Measurements from ENCODE around the gene LNPEP.
A peak's percentile ranks its signal among the peaks of the same experiment; 100 is the strongest.

LNPEP gene

GRCh38 chr5:96935559-96936430, at the start of gene LNPEP:
TSS of gene LNPEP (plus strand) at chr5:96936080. CDS start at chr5:96936156, 76 bp downstream.
- peak; percentile 85 to 86 for DNase-seq (ENCODE audit: low read depth in 2 of 2)

GRCh38 chr5:96893342-96893741, 42.5 kb upstream of the LNPEP start:
- no peak for DNase-seq (ENCODE audit: low read depth in 2 of 2)

GRCh38 chr5:96896276-96896675, 39.6 kb upstream of the LNPEP start:
- DNase-seq (ENCODE audit: low read depth in 2 of 2) = no peak

GRCh38 chr5:96896806-96897205, 39.1 kb upstream of the LNPEP start:
- DNase-seq (ENCODE audit: low read depth in 2 of 2) = no peak

GRCh38 chr5:96901384-96901783, 34.5 kb upstream of the LNPEP start:
- no peak for DNase-seq (ENCODE audit: low read depth in 2 of 2)

- no peak for DNase-seq (ENCODE audit: low read depth in 2 of 2)
Observed at GRCh38 chr5:96901841-96902240, 34.0 kb upstream of the LNPEP start.

- DNase-seq (ENCODE audit: low read depth in 2 of 2) = no peak
Observed at GRCh38 chr5:96902876-96903275, 33.0 kb upstream of the LNPEP start.

- no peak for DNase-seq (ENCODE audit: low read depth in 2 of 2)
Observed at GRCh38 chr5:96903300-96903699, 32.6 kb upstream of the LNPEP start.

GRCh38 chr5:96904054-96904931, 31.6 kb upstream of the LNPEP start:
- DNase-seq (ENCODE audit: low read depth in 2 of 2) = no peak

GRCh38 chr5:96905864-96906263, 30.0 kb upstream of the LNPEP start:
- DNase-seq (ENCODE audit: low read depth in 2 of 2) = no peak

GRCh38 chr5:96909003-96909402, 26.9 kb upstream of the LNPEP start:
- no peak for DNase-seq (ENCODE audit: low read depth in 2 of 2)

GRCh38 chr5:96909435-96909834, 26.4 kb upstream of the LNPEP start:
- no peak for DNase-seq (ENCODE audit: low read depth in 2 of 2)

GRCh38 chr5:96911139-96911538, 24.7 kb upstream of the LNPEP start:
- no peak for DNase-seq (ENCODE audit: low read depth in 2 of 2)

GRCh38 chr5:96913233-96913632, 22.6 kb upstream of the LNPEP start:
- DNase-seq (ENCODE audit: low read depth in 2 of 2) = no peak

- no peak for DNase-seq (ENCODE audit: low read depth in 2 of 2)
Observed at GRCh38 chr5:96919754-96920197, 16.1 kb upstream of the LNPEP start.

- no peak for DNase-seq (ENCODE audit: low read depth in 2 of 2)
Observed at GRCh38 chr5:96920744-96921355, 15.0 kb upstream of the LNPEP start.

GRCh38 chr5:96922499-96923244, 13.2 kb upstream of the LNPEP start:
- no peak for DNase-seq (ENCODE audit: low read depth in 2 of 2)

- DNase-seq (ENCODE audit: low read depth in 2 of 2) = no peak
Observed at GRCh38 chr5:96924016-96924443, 11.8 kb upstream of the LNPEP start.

- DNase-seq (ENCODE audit: low read depth in 2 of 2) = no peak
Observed at GRCh38 chr5:96926276-96926675, 9.6 kb upstream of the LNPEP start.

GRCh38 chr5:96927008-96927407, 8.9 kb upstream of the LNPEP start:
- DNase-seq (ENCODE audit: low read depth in 2 of 2) = no peak

- no peak for DNase-seq (ENCODE audit: low read depth in 2 of 2)
Observed at GRCh38 chr5:96928931-96929708, 6.8 kb upstream of the LNPEP start.
